Mammary epithelial cell (primary cell): ENCODE measurements around the gene NT5M.

Experiments
- CTCF ChIP-seq, 2 donors: IDR thresholded peaks in 1 of 2; conservative IDR thresholded peaks in 1 of 2; 2 replicates each; pipeline ENCODE4 v1.5.1; 2011 to 2012; ENCODE audit warnings: inconsistent platforms in 2 of 2, low read length in 2 of 2, mild to moderate bottlenecking in 2 of 2, control low read depth in 1 of 2, low read depth in 1 of 2; ENCODE audit not compliant: insufficient read depth in 1 of 2; ENCODE audit errors: extremely low read depth in 1 of 2
- EZH2 ChIP-seq: IDR thresholded peaks from 2 replicates; pipeline ENCODE4 v1.6.1; 2012; ENCODE audit warnings: low read length, inconsistent platforms, borderline replicate concordance

- TF ChIP-seq CTCF (conservative IDR thresholded peaks at IDR 0.05 in 1 of 2, IDR thresholded peaks at IDR 0.05 in 1 of 2; ENCODE audit: extremely low read depth in 1 of 2, insufficient read depth in 1 of 2, low read depth in 1 of 2, low read length in 2 of 2) = no peak
- no peak for TF ChIP-seq EZH2
Observed at GRCh38 chr17:17254036-17254435, 49.1 kb upstream of the NT5M start.
